OCI-LY1 (cell line): ENCODE measurements around the gene CTCF.

Source experiments
- CTCF ChIP-seq: fragments of 200-600 bp; sonication (generic), shearing (Covaris generic); IDR thresholded peaks from 2 replicates; pipeline ENCODE4 v1.5.1; 2017; ENCODE audit warnings: mild to moderate bottlenecking, antibody characterized with exemption, low read length, moderate library complexity, mixed read lengths
- EZH2 ChIP-seq: fragments of 200-600 bp; sonication (generic), shearing (Covaris generic); IDR thresholded peaks from 2 replicates; pipeline ENCODE4 v1.8.0; 2017; ENCODE audit warnings: borderline replicate concordance, mixed run types, mild to moderate bottlenecking, antibody characterized with exemption, low read length, moderate library complexity, mixed read lengths

- TF ChIP-seq CTCF (no peak), EZH2 (no peak)
These were observed 13.1 kb upstream of the CTCF start for GRCh38 chr16:67549240-67549639.
